HG03378 (cell line): ENCODE results near the gene HSH2D.
A peak's percentile ranks its signal among the peaks of the same experiment; 100 is the strongest.
"Not testable (repeated sequence)": the region's sequence is repeated elsewhere in the genome, so short reads cannot be mapped to it uniquely, and the experiment has no call there.

Experiments used
- ATAC-seq: cut with Tn5 transposase; IDR thresholded peaks from one replicate; pipeline ENCODE4 v1.9.1; 2021; ENCODE audit warnings: mild to moderate bottlenecking, moderate library complexity; ENCODE audit not compliant: unreplicated experiment

Gene HSH2D

GRCh38 chr19:16154557-16154956 is 11.1 kb downstream of the HSH2D start:
- ATAC-seq, result no peak

GRCh38 chr19:16155128-16155527 is 11.6 kb downstream of the HSH2D start:
- ATAC-seq, result no peak

- no peak for ATAC-seq
Measured at GRCh38 chr19:16156904-16157303, 13.4 kb downstream of the HSH2D start.

GRCh38 chr19:16157601-16158000 is 14.1 kb downstream of the HSH2D start:
- no peak for ATAC-seq

- no peak for ATAC-seq
Measured at GRCh38 chr19:16159655-16160054, 16.2 kb downstream of the HSH2D start.

GRCh38 chr19:16160445-16160942 is 17.0 kb downstream of the HSH2D start:
- ATAC-seq, result no peak

- ATAC-seq, result no peak
Measured at GRCh38 chr19:16160943-16161560, 17.6 kb downstream of the HSH2D start.

- no peak for ATAC-seq
Measured at GRCh38 chr19:16161840-16162239, 18.4 kb downstream of the HSH2D start.

GRCh38 chr19:16164222-16164890 is 20.9 kb downstream of the HSH2D start:
- no peak for ATAC-seq

- ATAC-seq, result no peak
Measured at GRCh38 chr19:16166417-16166816, 22.9 kb downstream of the HSH2D start.

GRCh38 chr19:16167055-16167454 is 23.6 kb downstream of the HSH2D start:
- no peak for ATAC-seq

GRCh38 chr19:16168465-16169081 is 25.1 kb downstream of the HSH2D start:
- no peak for ATAC-seq

GRCh38 chr19:16170134-16170533 is 26.6 kb downstream of the HSH2D start:
- ATAC-seq, result no peak

GRCh38 chr19:16175954-16176353 is 32.5 kb downstream of the HSH2D start:
- ATAC-seq, result no peak

GRCh38 chr19:16178866-16179265 is 35.4 kb downstream of the HSH2D start:
- ATAC-seq, result not testable (repeated sequence)

GRCh38 chr19:16180611-16181010 is 37.1 kb downstream of the HSH2D start:
- no peak for ATAC-seq

GRCh38 chr19:16184665-16185122 is 41.2 kb downstream of the HSH2D start:
- no peak for ATAC-seq

GRCh38 chr19:16185123-16185767 is 41.8 kb downstream of the HSH2D start, which contains the start of gene FAM32A:
FAM32A (plus strand) TSS chr19:16185410; CDS start chr19:16185443, 33 bp downstream.
- peak; percentile 78 for ATAC-seq

- ATAC-seq, result no peak
Measured at GRCh38 chr19:16185768-16186123, 42.3 kb downstream of the HSH2D start.

- no peak for ATAC-seq
Measured at GRCh38 chr19:16188521-16188920, 45.0 kb downstream of the HSH2D start.

- no peak for ATAC-seq
Measured at GRCh38 chr19:16190198-16190597, 46.7 kb downstream of the HSH2D start.
